Glomerular visceral epithelial cell (primary cell): ENCODE data around the gene FSIP1.

Experiments used
- DNase-seq: peaks from one replicate; pipeline ENCODE4 v3.0.0-alpha.2; 2016; ENCODE audit errors: extremely low spot score

FSIP1 gene

DNA sequence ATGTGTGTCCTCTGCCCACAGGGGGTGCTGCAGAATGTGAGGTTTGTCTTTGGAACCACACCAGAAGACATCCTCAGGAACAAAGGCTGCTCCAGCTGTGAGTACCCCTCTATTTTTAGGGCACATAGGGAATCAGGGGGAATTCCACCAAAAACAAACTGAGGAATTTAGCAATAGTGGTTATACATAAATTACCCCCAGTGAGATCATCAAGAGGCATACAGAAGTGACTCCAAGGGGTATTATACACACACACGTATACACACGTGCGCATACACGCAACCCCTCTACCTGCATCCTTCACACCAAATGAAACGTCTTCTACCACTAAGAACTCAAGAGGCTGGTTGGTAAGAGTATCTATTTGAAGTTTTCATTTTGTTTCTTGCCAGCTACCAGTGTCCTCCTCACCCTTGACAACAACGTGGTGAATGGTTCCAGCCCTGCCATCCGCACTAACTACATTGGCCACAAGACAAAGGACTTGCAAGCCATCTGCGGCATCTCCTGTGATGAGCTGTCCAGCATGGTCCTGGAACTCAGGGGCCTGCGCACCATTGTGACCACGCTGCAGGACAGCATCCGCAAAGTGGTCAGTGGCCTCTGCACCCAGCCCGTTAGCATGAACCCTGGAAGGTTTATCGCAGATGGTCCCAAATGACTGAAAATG, 198.9 kb downstream of the FSIP1 start:
- peak; percentile 70 for DNase-seq

DNA sequence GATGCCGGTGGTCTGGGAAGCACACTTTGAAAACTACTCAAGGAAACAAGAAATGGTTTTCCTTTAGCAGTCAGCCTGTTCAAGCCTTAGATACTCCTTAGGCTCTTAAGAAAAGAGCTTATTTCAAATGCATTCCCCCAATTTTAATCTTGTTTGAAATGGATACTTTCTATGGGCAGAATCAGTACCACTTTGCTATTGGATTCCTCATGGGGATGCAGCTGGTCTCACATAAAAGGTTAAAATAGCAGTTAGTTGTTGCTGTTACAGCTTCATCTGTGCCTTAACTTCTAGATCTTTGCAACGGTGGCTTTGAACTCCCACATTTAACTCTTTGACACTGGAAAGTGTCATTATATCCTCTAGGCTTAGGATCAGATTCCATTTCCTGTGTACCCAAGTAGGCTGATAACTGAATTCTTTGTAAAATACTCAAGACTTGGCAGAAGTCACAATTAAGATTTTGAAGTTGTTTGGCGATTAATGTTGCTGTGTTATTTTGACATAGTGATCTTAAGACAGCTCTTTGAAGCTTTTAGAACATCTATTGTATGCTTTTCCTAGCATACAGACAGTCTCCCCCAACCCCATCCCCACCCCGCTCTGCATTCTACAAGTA, 199.6 kb downstream of the FSIP1 start:
- DNase-seq, result no peak

DNA sequence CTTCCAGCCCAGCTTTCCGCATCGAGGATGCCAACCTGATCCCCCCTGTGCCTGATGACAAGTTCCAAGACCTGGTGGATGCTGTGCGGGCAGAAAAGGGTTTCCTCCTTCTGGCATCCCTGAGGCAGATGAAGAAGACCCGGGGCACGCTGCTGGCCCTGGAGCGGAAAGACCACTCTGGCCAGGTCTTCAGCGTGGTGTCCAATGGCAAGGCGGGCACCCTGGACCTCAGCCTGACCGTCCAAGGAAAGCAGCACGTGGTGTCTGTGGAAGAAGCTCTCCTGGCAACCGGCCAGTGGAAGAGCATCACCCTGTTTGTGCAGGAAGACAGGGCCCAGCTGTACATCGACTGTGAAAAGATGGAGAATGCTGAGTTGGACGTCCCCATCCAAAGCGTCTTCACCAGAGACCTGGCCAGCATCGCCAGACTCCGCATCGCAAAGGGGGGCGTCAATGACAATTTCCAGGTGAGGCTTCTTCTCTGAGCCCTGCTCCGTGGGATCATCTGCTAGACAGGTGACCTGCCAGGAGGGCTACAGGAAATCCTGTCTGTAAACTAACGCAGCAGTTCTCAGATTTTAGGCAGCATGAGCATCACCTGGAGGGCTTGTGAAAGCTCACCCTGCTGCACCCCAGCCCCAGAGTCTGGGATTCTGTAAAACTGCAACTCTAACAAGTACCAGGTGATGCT, 200.2 kb downstream of the FSIP1 start:
- peak; percentile 66 for DNase-seq

DNA sequence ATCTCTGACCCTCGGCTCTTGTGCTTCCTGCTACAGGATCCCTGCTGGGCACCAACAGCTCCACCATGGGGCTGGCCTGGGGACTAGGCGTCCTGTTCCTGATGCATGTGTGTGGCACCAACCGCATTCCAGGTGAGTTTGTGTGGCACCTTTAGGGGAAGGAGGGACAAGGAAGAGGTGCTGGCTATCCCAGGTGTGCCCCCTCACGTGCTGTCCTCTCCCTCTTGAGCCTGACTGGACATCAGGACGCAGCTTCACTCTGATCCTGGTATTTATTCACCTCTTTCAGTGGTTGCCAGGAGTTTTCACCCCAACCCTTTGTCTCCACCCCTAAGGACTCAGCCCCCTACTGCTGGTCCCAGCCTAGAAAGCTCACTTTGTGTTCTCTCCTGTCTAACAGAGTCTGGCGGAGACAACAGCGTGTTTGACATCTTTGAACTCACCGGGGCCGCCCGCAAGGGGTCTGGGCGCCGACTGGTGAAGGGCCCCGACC, 200.8 kb downstream of the FSIP1 start:
- peak; percentile 66 for DNase-seq

DNA sequence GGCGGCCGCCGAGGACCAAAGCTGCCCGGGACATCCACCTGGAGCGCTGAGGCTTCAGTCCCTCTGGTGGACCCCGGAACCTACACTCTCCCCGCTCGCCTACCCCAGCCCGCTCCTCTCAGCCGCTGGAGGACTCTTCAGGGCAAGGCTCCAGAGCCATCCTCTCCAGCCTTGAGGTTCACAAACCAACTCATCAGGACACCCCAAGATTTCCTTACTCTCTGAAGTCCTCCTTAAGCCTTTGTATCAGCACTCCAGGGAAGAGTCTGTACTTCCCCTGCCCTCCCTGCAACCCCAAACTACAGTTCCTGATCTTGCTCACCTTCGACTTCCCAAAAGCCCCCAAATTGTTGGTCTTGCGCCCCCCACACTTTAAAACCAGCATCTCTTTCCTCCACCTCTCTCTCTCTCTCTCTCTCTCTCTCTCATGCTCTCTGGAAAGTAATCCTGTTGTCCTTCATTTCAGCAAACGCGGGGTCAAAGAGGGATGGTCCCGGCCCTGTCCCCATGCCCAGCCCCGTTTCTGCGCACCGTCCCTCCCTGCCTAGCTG, 201.3 kb downstream of the FSIP1 start:
- DNase-seq, result no peak

DNA sequence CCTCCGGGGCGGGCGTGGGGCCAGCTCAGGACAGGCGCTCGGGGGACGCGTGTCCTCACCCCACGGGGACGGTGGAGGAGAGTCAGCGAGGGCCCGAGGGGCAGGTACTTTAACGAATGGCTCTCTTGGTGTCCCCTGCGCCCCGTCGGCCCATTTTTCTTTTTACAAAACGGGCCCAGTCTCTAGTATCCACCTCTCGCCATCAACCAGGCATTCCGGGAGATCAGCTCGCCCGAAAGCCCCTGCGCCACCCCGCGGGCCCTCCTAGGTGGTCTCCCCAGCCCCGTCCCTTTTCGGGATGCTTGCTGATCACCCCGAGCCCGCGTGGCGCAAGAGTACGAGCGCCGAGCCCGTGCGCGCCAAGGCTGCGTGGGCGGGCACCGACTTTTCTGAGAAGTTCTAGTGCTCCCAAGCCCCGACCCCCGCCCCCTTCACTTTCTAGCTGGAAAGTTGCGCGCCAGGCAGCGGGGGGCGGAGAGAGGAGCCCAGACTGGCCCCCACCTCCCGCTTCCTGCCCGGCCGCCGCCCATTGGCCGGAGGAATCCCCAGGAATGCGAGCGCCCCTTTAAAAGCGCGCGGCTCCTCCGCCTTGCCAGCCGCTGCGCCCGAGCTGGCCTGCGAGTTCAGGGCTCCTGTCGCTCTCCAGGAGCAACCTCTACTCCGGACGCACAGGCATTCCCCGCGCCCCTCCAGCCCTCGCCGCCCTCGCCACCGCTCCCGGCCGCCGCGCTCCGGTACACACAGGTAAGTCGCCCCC, 202.0 kb downstream of the FSIP1 start, which contains the start of gene THBS1:
TSS of gene THBS1 (plus strand) at position 595 of the 757 bp plus-strand sequence. CDS start 779 bp downstream, outside the sequence.
- DNase-seq, result peak; percentile 98

- peak; percentile 96 for DNase-seq
Measured at GRCh38 chr15:39580117-39580484, 202.5 kb downstream of the FSIP1 start.

DNA sequence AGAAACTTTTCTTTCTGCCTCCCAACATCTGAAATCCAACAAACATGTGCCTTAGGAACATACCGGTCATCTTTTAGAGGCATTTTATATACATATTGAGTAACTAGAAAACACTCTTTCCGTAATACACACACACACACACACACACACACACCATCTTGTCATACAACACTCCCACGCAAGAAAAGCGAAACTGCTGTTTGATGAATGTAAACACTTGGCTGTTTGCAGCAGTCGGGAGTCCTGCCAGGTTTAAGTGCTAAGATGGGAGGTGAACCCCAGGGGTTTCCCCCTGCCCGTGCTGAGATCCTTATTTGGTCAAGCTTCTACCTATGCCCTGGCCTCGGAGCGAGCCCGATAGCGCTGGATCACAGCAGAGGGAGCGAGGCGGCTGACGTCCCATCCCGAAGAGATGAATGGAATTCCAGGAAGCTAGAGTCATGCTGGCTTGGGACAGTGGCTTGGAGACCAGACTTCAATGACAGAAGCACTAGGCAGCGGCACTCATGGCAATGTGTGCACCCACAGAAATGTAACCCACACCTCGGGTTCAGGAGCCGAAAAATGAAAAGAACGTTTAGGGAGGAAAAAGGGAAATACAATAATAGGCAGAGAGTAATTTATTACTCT, 203.0 kb downstream of the FSIP1 start:
- peak; percentile 93 for DNase-seq

GRCh38 chr15:39578851-39579486, 203.7 kb downstream of the FSIP1 start:
- peak; percentile 35 for DNase-seq

GRCh38 chr15:39575180-39575579, 207.5 kb downstream of the FSIP1 start:
- no peak for DNase-seq

GRCh38 chr15:39574427-39574826, 208.2 kb downstream of the FSIP1 start:
- no peak for DNase-seq

- DNase-seq, result no peak
Measured at GRCh38 chr15:39573844-39574243, 208.8 kb downstream of the FSIP1 start.

DNA sequence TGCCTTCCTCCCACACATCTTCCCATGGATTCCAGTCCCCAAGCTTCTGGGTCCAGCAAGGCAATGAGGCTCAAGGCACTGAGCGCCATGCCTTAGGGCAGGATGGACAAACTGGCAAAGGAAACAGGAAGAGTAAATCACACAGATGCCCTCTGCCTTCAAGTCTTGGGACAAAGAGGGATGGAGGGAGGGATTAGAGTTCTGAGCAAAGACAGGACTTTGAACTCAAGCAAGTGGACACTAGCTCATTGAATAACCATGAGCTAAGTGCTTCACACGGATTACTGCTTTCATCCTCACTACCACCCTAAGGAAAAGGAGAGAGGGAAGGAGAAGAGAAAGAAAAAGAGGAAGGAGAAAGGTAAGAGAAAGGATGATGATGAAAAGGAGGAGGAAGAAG, 209.4 kb downstream of the FSIP1 start:
- no peak for DNase-seq

GRCh38 chr15:39565851-39566250, 216.8 kb downstream of the FSIP1 start:
- DNase-seq, result no peak

DNA sequence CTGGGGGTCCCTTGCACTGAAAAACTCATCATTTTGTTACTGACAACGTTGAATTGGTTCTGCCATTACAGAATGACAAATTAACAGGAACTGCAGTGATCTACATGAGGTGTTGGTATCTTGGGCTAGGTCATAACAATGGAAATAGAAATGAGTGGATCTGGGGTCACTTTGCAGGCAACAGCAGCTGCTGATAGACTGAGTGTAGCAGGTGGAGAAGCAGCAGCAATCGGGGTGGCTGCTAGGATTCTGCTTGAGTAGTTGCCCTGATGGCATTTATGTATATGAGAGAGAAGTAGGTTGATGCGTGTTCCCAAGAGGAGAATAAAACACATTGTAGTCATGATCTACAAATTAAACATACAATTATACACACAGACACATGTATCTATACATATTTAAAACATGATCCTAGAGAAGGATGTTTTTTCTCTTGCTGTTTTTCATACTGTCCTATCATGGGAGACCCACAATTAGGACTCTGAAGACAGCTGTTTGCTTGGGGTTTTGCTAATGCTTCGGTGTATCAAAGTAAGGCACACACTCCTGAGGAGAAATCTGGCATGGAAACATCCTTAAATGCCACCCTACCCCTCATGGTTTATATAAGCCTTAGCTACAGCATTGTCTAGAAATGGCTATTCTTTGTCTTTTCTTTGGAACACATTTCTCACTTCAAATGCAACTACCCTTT, 217.5 kb downstream of the FSIP1 start:
- no peak for DNase-seq

GRCh38 chr15:39558421-39558820, 224.2 kb downstream of the FSIP1 start:
- DNase-seq, result no peak

DNA sequence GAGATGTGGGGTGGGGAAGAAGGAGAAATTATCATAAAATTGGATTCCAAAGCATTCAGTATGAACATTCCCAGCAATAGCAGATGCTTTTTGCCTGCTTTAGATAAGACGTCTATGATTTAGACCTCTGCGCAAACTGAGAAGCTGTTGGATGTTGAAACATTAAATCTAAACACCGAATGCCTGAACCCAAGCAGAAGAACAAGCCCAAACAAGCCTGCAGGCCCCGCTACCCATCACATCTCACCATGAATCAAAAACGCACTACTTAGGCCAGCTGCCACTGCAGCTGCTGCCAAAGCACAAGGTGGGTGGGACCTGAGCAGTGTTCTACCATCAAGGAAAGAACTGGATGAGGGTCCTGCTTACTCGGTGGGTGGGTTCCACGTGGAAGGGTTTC, 226.2 kb downstream of the FSIP1 start:
- DNase-seq, result no peak

- DNase-seq, result no peak
Measured at GRCh38 chr15:39555885-39556284, 226.8 kb downstream of the FSIP1 start.

DNA sequence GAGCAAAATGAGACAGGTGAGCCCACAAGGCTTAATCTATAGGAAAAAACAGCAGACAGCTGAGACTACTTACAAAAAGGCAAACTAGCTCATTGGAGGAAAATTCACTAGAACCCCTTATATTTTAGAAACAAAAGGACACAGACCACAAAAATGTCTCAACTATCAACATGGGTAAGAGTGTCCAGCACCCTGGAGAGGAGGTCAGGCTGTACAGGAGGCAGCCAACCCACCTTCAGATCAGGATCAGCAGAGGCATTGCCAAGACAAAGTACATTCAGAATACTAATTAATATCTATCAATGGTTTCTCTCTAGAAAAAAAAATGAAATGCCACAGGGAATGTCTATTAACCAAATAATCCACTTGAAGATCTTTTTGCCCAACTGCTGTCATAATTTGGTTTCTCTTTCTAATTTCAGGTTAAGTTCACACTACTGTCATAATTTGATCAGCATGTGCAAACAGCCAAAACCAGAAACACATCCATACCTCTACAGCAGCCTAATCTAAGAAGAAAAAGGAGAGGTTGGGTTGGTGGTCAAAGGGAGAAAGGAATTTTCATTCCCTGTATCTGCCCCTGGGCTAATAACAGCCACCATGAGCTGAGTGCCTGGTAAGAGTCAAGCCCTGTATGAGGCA, 227.8 kb downstream of the FSIP1 start:
- DNase-seq, result no peak
